NCI-H146 treated with DMSO at 0.1 percent for 48 hours (cell line): ENCODE data around the gene SLC9A9.
"Not testable (repeated sequence)": the region's sequence is repeated elsewhere in the genome, so short reads cannot be mapped to it uniquely, and the experiment has no call there.

Experiments used
- DNase-seq: peaks from one replicate; lab custom pipeline; 2025; ENCODE audit not compliant: unreplicated experiment; lab: John Stamatoyannopoulos, UW

Gene SLC9A9

DNA sequence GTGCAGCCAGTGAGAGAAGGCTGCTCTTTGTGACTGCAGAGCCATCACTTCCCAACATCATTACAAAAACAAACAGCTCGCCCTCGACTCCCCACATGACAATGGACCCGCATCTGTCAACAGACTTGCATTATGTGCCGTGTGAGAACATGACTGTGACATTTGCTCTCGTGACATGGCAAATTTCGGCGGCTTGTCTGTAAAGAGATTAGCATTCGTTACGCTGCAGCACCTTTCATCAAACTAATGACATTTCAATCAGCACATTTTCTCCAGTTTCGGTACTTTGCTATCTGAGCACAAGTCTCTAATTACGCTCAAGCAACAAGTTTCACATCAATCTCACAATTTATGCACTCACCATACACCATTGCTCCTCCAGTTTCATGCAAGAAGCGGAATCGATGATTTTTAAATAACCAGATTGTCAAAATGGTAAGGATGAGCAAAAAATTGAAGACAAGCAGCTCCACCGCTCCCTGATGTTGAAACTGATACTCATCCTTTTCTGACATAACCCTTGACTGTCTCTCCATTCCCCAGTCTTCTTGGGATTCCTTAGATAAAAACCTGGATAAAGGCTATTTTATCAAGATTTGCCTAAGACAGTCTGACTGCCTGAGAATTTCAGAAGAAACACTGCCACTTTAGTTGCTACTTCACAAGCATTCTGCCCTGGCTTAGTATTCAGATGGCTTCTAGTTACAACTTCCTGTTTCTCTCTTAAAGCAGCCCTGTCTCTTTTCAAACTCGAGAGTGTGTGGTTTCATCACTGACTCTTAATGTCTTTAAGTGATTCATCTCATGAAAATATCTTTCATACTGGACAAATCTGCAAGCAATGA, at the start of gene SLC9A9:
SLC9A9 (minus strand) TSS at position 682 of the 845 bp plus-strand sequence; CDS start at position 536, 146 bp downstream.
- DNase-seq: peak; percentile 57

- DNase-seq: peak; percentile 63
Measured at GRCh38 chr3:143897576-143898295, 49.5 kb upstream of the SLC9A9 start.

DNA sequence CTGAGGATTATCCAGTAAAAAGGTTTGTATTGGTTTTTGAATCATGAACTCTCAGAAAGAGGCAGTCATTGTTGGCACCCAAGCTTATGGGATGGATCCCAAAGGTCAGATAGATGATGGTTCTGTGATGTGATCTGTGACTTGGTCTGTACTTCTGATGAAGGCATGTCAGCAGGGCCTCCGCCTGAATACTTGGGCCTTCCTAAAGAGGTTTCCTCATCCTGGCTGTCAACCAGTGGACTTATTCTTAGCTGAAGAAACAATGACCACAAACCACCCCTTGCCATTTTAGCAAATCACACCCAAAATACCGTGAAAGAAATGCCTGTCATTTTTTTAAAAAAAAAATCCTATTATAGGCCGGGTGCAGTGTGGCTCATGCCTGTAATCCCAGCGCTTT, 48.2 kb upstream of the SLC9A9 start:
- no peak for DNase-seq

DNA sequence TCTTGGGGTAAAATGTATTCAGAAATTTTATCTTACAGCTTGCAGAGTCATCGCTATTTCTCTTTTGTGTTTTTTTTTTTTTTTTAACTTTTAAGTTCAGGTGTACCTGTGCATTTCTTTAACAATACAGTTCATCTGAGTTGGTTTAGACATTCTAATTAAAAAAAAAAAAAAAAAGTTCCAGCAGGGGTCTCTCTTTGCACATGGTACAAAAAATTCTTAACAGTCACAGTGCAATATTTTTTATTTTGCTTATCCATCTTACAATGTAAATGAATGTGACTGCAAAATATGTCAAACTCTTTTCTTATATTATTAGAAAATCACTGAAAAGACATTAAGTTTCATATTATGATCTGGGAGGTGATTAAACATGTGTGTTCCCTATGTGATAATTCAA, 47.5 kb upstream of the SLC9A9 start:
- peak; percentile 52 for DNase-seq

GRCh38 chr3:143888846-143889245, 40.6 kb upstream of the SLC9A9 start:
- no peak for DNase-seq

GRCh38 chr3:143888166-143888565, 39.9 kb upstream of the SLC9A9 start:
- DNase-seq: no peak

DNA sequence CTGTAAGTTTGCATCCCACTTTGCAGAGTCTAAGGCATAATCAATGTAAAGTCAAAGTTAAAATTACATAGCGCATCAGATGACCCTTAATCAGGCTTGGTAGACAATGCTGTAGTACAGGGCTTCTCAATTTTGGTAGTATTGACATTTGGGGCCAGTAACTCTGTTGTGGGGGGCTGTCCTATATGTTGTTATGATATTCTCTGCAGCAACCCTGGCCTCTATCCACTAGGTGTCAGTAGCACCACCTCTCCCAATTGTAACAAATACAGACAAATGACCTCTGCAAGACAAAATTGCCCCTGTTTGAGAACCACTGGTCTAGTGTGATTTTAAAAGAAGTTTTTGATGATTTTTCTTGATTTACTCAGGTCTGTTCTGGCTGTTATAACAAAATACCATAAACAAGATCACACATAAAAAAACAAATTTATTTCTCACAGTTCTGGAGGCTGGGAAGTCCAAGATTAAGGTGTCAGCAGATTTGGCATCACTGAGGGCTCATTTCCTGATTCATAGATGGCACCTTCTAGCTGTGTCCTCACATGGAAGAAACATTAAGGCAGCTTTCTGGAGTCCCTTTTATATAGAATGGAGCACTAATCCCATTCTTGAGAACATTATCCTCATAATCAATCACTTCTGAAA, 37.6 kb upstream of the SLC9A9 start:
- DNase-seq: peak; percentile 55

GRCh38 chr3:143884861-143885260, 36.6 kb upstream of the SLC9A9 start:
- no peak for DNase-seq

- DNase-seq: no peak
Measured at GRCh38 chr3:143883151-143883550, 34.9 kb upstream of the SLC9A9 start.

DNA sequence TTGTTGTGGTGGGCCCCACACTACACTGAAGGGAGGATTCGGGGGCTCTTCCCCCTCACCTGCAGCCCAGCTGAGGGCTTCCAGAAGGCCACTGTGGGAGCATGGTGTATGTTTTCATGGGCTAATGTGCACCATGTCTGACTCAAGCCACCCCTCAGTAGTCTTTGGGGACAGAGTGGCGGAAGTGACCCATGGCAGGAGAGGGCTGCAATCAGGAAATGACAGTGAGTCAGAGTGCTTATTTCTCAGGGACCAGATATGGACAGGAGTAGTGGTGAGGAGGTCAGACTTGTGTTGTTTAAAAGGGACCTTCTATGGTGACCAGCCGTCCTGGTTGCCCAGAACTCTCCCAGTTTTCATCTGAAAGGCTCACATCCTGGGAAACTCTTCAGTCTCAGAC, 32.8 kb upstream of the SLC9A9 start:
- no peak for DNase-seq

- no peak for DNase-seq
Measured at GRCh38 chr3:143875546-143875945, 27.3 kb upstream of the SLC9A9 start.

DNA sequence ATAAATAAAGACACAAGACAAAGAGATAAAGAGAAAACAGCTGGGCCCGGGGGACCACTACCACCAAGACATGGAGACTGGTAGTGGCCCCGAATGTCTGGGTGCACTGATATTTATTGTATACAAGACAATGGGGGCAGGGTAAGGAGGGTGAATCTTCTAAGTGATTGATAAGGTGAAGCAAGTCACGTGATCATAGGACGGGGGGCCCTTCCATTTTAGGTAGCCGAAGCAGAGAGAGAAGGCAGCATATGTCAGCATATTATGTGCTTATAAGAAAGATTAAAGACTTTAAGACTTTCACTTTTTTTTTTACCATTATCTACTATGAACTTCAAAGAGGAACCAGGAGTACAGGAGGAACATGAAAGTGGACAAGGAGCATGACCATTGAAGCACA, 25.3 kb upstream of the SLC9A9 start:
- not testable (repeated sequence) for DNase-seq

DNA sequence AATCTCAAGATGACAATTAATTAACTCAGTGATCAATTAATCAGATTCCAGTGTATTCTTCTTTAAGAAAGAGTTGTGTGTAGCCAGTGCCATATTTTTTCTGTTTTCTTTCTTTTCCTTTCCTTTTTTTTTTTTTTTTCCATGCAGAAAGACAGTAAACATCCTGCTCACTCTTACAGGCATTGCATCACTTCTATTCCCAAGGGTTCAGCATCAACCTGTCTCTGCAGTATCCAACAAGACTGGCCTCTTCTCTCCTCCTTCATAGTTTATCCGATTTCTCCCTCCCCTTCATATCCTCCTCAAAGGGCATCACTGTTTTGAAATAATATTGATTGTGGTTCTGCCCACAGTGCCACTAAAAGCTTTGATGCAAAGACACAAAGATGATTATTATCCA, 17.0 kb upstream of the SLC9A9 start:
- DNase-seq: no peak

DNA sequence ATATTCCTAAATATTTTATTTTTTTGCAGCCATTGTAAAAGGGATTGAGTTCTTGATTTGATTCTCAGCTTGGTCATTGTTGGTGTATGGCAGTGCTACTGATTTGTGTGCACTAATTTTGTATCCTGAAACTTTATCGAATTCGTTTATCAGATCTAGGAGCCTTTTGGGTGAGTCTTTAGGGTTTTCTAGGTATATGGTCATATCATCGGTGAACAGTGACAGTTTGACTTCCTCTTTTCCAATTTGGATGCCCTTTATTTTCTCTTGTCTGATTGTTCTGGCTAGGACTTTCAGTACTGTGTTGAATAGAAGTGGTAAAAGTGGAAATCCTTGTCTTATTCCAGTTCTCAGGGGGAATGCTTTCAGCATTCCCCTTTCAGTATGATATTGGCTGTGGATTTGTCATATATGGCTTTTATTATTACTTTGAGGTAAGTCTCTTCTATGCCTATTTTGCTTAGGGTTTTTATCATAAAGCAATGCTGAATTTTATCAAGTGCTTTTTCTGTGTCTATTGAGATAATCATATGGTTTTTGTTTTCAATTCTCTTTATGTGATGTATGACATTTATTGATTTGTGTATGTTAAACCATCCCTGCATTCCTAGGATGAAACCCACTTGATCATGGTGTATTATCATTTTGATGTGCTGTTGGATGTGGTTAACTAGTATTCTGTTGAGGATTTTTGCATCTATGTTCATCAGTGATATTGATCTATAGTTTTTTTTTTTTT, 11.4 kb upstream of the SLC9A9 start:
- no peak for DNase-seq

DNA sequence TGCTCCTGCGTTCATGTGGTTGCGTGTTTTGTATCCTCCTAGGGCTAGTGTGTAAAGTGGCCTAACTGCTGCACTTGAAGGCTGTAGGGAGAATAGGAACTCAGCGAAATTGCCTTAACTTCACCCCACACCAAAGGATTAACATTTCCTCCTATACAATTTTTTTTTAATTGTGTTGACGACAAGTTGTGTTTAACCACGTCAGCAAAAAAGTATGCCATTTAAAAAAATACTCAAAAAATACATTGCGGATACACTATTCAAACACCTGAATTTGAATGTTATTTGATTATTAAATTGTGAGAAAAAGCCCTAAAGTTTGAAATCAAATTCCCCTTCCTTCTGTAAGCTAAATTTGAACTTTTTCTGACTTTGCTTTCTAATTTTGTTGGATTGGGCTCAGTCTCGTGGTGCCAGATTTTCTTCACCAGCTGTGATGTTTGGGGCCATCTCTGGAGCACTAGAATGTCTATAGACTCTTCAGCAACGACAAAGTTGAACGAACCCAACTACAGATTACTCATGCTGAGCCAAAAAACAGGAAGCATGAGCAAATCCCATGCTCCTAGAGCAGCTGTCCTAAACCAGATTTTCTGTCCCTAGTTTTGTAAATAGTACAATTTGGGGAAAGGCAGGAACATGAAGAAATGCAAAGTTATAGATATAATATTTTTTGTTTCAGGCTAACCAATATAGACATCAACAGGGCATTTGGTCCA, 8.1 kb upstream of the SLC9A9 start:
- DNase-seq: no peak

GRCh38 chr3:143855183-143855582, 6.9 kb upstream of the SLC9A9 start:
- no peak for DNase-seq

- no peak for DNase-seq
Measured at GRCh38 chr3:143851331-143852017, 3.2 kb upstream of the SLC9A9 start.

DNA sequence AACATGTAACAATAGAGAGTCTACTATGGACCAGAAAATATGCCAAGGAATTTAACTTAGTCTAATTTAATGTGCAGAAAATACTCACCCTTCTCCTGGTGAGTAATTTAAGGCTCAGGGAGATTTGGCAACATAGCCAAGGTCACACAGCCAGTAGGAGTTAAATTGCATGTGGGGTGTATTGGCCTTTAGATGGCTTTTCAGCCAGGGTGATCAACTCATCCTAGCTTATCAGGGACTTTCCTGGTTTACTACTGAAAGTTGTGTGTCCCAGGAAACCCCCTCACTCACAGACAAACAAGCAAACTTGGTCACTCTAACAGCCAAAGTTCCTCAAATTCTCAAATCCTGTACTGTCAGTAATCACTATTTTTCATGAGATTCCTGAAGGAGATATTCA, 2.6 kb upstream of the SLC9A9 start:
- DNase-seq: no peak

GRCh38 chr3:143849854-143850549, 1.7 kb upstream of the SLC9A9 start:
- no peak for DNase-seq
